Embryonic facial prominence (tissue), 1 donor: ENCODE data around the gene MDFIC2.

Experiments used
- DNase-seq: peaks from one replicate; pipeline ENCODE4 v3.0.0-alpha.2; 2016; ENCODE audit errors: extremely low spot score

The MDFIC2 gene

GRCh38 chr3:70180664-70181063 is 131.8 kb downstream of the MDFIC2 start:
- DNase-seq, result no peak

- no peak for DNase-seq
Observed at GRCh38 chr3:70179111-70179510, 133.3 kb downstream of the MDFIC2 start.

GRCh38 chr3:70177881-70178645 is 134.4 kb downstream of the MDFIC2 start:
- DNase-seq, result no peak

- DNase-seq, result no peak
Observed at GRCh38 chr3:70176224-70176623, 136.2 kb downstream of the MDFIC2 start.

- DNase-seq, result no peak
Observed at GRCh38 chr3:70156808-70157207, 155.6 kb downstream of the MDFIC2 start.

- DNase-seq, result no peak
Observed at GRCh38 chr3:70150599-70150998, 161.8 kb downstream of the MDFIC2 start.

GRCh38 chr3:70149714-70150400 is 162.6 kb downstream of the MDFIC2 start:
- DNase-seq, result peak; percentile 13
